Astrocyte (in vitro differentiated cells and primary cell): ENCODE data around the gene C3orf20.

Experiments used
- EZH2 ChIP-seq: IDR thresholded peaks from 2 replicates; pipeline ENCODE4 v1.6.1; 2012; ENCODE audit warnings: mild to moderate bottlenecking, low read length, inconsistent platforms; ENCODE audit not compliant: insufficient read depth
- TF ChIP-seq, protein P1 (sequence below): IDR thresholded peaks from 2 replicates; pipeline ENCODE4 v1.5.1; 2011; ENCODE audit warnings: low read depth, mild to moderate bottlenecking, inconsistent platforms, low read length, moderate library complexity; ENCODE audit not compliant: insufficient read depth

DNA sequence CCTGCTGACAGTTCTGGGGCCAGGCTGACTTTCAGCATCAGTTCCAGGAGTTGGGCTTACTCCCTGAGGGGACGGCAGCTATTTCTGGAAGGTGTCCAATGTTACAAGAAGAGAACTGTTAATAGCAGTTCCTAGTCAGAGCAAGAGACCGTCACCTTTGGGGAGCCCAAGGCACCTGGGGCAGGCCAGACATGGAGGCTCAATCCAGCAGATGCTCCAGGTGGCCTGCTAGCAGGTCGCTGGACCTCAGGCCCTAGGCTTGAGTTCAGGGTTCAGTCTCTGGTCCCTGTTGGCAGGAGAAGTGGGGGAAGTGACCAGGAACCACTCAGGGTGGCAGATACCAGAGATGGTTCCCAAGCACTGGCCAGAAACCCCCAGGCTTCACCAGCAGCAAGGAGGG, 25.9 kb downstream of the C3orf20 start:
- TF ChIP-seq, protein P1, sequence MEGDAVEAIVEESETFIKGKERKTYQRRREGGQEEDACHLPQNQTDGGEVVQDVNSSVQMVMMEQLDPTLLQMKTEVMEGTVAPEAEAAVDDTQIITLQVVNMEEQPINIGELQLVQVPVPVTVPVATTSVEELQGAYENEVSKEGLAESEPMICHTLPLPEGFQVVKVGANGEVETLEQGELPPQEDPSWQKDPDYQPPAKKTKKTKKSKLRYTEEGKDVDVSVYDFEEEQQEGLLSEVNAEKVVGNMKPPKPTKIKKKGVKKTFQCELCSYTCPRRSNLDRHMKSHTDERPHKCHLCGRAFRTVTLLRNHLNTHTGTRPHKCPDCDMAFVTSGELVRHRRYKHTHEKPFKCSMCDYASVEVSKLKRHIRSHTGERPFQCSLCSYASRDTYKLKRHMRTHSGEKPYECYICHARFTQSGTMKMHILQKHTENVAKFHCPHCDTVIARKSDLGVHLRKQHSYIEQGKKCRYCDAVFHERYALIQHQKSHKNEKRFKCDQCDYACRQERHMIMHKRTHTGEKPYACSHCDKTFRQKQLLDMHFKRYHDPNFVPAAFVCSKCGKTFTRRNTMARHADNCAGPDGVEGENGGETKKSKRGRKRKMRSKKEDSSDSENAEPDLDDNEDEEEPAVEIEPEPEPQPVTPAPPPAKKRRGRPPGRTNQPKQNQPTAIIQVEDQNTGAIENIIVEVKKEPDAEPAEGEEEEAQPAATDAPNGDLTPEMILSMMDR: no peak
- TF ChIP-seq EZH2: no peak
